ENCODE results near the gene MAN2C1. TPM values are rescaled to one million over a fixed set of nuclear protein-coding genes. Genes with fewer than 3 reads are reported as not detected.
"Not testable (repeated sequence)": the region's sequence is repeated elsewhere in the genome, so short reads cannot be mapped to it uniquely, and the experiment has no call there.

The MAN2C1 gene
- polyA plus RNA-seq (2012; ENCODE audit: missing spikeins) = 123 TPM

GRCh38 chr15:75367913-75368688, at the start of gene MAN2C1:
TSS of gene MAN2C1 (minus strand) at chr15:75368607. CDS start at chr15:75368583, 24 bp downstream.
- DNase-seq (ENCODE audit: insufficient read length) = peak; percentile 88
- FAIRE-seq = peak; percentile 100
- peak; percentile 98 for TF ChIP-seq TAF1 (IDR thresholded peaks at IDR 0.05; ENCODE audit: borderline replicate concordance, low read depth, low read length)
- TF ChIP-seq POLR2A (IDR thresholded peaks at IDR 0.05; ENCODE audit: low read depth, low read length) = peak; percentile 97
- peak; percentile 95 for TF ChIP-seq POLR2AphosphoS5 (IDR thresholded peaks at IDR 0.05; ENCODE audit: low read depth, low read length)

GRCh38 chr15:75416584-75416983, 48.2 kb upstream of the MAN2C1 start:
- no peak for DNase-seq (ENCODE audit: insufficient read length)
- TF ChIP-seq POLR2A (IDR thresholded peaks at IDR 0.05; ENCODE audit: low read depth, low read length) (no peak), TAF1 (IDR thresholded peaks at IDR 0.05; ENCODE audit: borderline replicate concordance, low read depth, low read length) (no peak), POLR2AphosphoS5 (IDR thresholded peaks at IDR 0.05; ENCODE audit: low read depth, low read length) (no peak)
- FAIRE-seq = no peak

GRCh38 chr15:75410196-75410595, 41.8 kb upstream of the MAN2C1 start:
- DNase-seq (ENCODE audit: insufficient read length) (no peak), FAIRE-seq (no peak)
- TF ChIP-seq POLR2A (IDR thresholded peaks at IDR 0.05; ENCODE audit: low read depth, low read length) (no peak), TAF1 (IDR thresholded peaks at IDR 0.05; ENCODE audit: borderline replicate concordance, low read depth, low read length) (no peak), POLR2AphosphoS5 (IDR thresholded peaks at IDR 0.05; ENCODE audit: low read depth, low read length) (no peak)

DNA sequence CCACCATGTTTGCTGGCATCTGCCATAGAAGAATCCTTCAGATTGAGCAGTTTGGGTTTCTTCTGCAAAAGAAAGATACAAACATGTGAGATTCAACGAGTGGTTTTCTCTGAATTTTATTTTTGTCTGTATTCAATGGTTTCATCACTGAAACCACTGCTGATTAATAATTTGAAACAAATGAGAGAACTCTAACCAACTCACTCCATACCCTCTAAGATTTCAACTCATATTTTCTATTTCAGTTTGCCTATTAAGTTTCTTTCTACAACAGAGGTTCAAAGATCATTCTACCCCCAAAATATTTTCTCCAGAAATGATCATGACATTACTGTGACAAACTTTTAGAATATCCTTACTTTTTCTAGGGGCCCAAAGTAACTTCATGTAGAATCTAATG, 38.7 kb upstream of the MAN2C1 start:
- DNase-seq (ENCODE audit: insufficient read length) (no peak), FAIRE-seq (no peak)
- TF ChIP-seq TAF1 (IDR thresholded peaks at IDR 0.05; ENCODE audit: borderline replicate concordance, low read depth, low read length) (no peak), POLR2A (IDR thresholded peaks at IDR 0.05; ENCODE audit: low read depth, low read length) (no peak), POLR2AphosphoS5 (IDR thresholded peaks at IDR 0.05; ENCODE audit: low read depth, low read length) (no peak)

GRCh38 chr15:75403892-75404291, 35.5 kb upstream of the MAN2C1 start:
- FAIRE-seq (no peak), DNase-seq (ENCODE audit: insufficient read length) (no peak)
- TF ChIP-seq POLR2A (IDR thresholded peaks at IDR 0.05; ENCODE audit: low read depth, low read length) (no peak), TAF1 (IDR thresholded peaks at IDR 0.05; ENCODE audit: borderline replicate concordance, low read depth, low read length) (no peak), POLR2AphosphoS5 (IDR thresholded peaks at IDR 0.05; ENCODE audit: low read depth, low read length) (no peak)

DNA sequence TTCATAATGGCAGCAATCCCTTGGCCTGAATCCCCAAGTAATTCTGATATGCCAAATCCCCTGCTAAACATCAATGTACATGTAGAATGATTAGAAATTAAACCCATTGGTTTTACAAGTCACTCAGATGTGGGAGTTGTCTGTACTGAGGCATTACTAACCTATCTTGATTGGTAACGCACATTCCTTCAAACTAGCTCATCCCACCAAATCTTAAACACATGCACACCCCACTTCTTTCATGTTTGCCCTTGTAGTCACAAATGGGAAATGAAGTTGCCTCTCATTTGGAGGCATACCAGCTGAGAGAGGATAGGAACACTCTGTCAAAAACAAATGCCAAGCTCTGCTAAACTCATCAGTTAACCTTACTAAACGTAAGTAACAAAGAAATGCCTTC, 29.1 kb upstream of the MAN2C1 start:
- TF ChIP-seq POLR2AphosphoS5 (IDR thresholded peaks at IDR 0.05; ENCODE audit: low read depth, low read length) (no peak), TAF1 (IDR thresholded peaks at IDR 0.05; ENCODE audit: borderline replicate concordance, low read depth, low read length) (no peak), POLR2A (IDR thresholded peaks at IDR 0.05; ENCODE audit: low read depth, low read length) (no peak)
- DNase-seq (ENCODE audit: insufficient read length) (no peak), FAIRE-seq (no peak)

GRCh38 chr15:75389791-75390382, 21.5 kb upstream of the MAN2C1 start:
- FAIRE-seq = no peak
- no peak for DNase-seq (ENCODE audit: insufficient read length)
- no peak for TF ChIP-seq POLR2AphosphoS5 (IDR thresholded peaks at IDR 0.05; ENCODE audit: low read depth, low read length)
- no peak for TF ChIP-seq TAF1 (IDR thresholded peaks at IDR 0.05; ENCODE audit: borderline replicate concordance, low read depth, low read length)
- TF ChIP-seq POLR2A (IDR thresholded peaks at IDR 0.05; ENCODE audit: low read depth, low read length) = no peak

DNA sequence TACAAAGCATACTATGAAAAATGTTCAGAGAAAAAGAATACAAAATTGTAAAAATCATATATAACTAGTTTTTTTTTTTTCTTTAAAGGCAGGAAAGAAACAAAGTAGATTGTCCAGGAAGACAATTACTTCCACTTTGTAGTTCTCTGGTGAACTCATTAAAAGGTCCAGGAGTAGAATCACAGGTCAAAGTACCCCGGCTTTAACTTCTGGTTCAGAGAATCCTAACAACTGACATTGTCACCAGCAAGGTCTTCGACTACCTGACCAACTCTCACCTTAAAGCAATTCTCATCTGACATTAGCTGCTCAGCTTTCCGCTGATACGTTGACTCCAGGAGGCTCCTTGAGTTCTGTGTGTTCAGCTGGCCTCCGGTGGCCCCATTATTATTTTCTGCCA, 15.6 kb upstream of the MAN2C1 start:
- not testable (repeated sequence) for DNase-seq (ENCODE audit: insufficient read length); FAIRE-seq

GRCh38 chr15:75380773-75381172, 12.4 kb upstream of the MAN2C1 start:
- DNase-seq (ENCODE audit: insufficient read length) (no peak), FAIRE-seq (no peak)
- TF ChIP-seq TAF1 (IDR thresholded peaks at IDR 0.05; ENCODE audit: borderline replicate concordance, low read depth, low read length) = no peak
- TF ChIP-seq POLR2AphosphoS5 (IDR thresholded peaks at IDR 0.05; ENCODE audit: low read depth, low read length) = no peak
- TF ChIP-seq POLR2A (IDR thresholded peaks at IDR 0.05; ENCODE audit: low read depth, low read length) = no peak

DNA sequence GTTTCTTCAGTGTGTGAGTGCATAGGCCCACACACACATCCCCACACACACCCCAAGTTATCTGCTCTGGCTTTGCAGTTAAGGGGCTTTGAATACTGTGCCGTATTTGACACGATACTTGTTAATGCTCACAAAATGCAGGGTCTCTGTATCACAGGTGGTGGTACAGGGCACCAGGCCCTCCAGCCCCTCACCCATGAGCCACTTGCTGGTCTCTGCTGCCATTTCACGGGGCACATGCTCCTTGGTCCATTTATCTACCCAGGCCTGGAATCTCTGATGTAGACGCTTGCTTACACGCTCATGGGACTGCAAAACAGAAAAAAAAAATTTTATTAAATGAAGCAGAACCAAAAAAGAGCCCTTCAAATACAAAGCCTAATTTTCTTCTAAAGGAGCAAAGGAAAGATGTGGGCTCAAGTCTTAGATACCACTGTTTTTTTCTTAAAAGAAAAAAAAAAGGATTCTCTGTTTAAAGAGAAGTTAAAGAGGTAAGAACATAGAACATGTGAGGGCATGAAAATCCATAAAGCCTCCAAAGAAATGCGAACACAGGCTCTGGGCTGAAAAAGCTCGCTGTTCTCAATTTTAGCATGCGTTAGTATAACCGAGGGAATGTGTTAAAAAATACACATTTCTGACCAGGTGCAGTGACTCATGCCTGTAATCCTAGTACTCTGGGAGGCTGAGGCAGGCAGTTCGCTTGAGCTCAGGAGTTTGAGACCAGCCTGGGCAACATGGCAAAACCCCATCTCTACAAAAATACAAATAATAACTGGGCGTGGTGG, 3.7 kb upstream of the MAN2C1 start:
- FAIRE-seq (no peak), DNase-seq (ENCODE audit: insufficient read length) (no peak)
- no peak for TF ChIP-seq TAF1 (IDR thresholded peaks at IDR 0.05; ENCODE audit: borderline replicate concordance, low read depth, low read length)
- no peak for TF ChIP-seq POLR2AphosphoS5 (IDR thresholded peaks at IDR 0.05; ENCODE audit: low read depth, low read length)
- TF ChIP-seq POLR2A (IDR thresholded peaks at IDR 0.05; ENCODE audit: low read depth, low read length) = no peak

GRCh38 chr15:75371486-75371885, 3.1 kb upstream of the MAN2C1 start:
- DNase-seq (ENCODE audit: insufficient read length) (no peak), FAIRE-seq (no peak)
- TF ChIP-seq POLR2AphosphoS5 (IDR thresholded peaks at IDR 0.05; ENCODE audit: low read depth, low read length) (no peak), TAF1 (IDR thresholded peaks at IDR 0.05; ENCODE audit: borderline replicate concordance, low read depth, low read length) (no peak), POLR2A (IDR thresholded peaks at IDR 0.05; ENCODE audit: low read depth, low read length) (no peak)

All from GM12892 (cell line).